NOMO-1 (cell line): ENCODE measurements around the gene CLCN2.

Experiments used
- DNase-seq, 2 experiments: peaks; one replicate each; lab custom pipeline; 2025; ENCODE audit not compliant: unreplicated experiment in 2 of 2; lab: John Stamatoyannopoulos, UW

The CLCN2 gene

GRCh38 chr3:184300378-184300720, 61.1 kb downstream of the CLCN2 start:
- no peak for DNase-seq

- no peak for DNase-seq
These were observed 61.7 kb downstream of the CLCN2 start for GRCh38 chr3:184299488-184300377.

DNA sequence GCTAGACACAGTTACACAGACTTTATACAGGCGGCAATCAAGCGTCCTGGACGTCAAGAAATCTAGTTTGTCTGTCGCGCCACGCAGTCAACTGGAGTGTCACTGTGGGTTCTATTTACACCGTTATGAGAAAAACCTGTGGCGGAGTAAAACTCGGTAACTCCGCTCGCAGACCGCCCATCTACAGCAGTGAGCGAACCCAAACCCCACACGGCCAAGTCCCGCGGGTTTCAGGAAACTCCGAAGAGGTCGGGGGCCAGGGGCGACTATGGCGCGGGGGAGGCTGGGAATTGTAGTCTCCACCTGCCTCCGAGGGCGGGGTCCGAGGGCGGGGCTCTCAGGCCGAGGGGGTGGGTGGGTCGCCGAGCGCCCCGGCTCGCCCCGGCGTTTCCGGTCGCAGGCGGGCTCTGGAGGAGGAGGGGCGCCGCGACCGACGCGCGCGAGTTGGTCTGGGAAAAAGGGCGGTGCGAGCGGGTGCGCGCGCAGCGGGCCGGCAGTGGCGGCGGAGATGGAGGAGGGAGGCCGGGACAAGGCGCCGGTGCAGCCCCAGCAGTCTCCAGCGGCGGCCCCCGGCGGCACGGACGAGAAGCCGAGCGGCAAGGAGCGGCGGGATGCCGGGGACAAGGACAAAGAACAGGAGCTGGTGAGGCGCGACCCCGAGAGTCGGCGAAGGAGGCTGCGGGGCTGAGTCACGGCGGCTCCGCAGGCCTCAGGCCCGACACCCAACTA, 62.5 kb downstream of the CLCN2 start, which contains the start of gene PSMD2:
Gene PSMD2, plus strand, starts transcription at position 483 of the 729 bp plus-strand sequence. Its CDS starts 26 bp downstream, at position 509.
- peak; percentile 98 to 99 for DNase-seq

- no peak for DNase-seq
These were observed 64.8 kb downstream of the CLCN2 start for GRCh38 chr3:184296616-184297015.
